Astrocyte (in vitro differentiated cells and primary cell): ENCODE data around the gene SRRM4.

Experiments used
- CTCF ChIP-seq: IDR thresholded peaks from 2 replicates; pipeline ENCODE4 v1.5.1; 2011; ENCODE audit warnings: low read depth, mild to moderate bottlenecking, inconsistent platforms, low read length, moderate library complexity; ENCODE audit not compliant: insufficient read depth
- EZH2 ChIP-seq: IDR thresholded peaks from 2 replicates; pipeline ENCODE4 v1.6.1; 2012; ENCODE audit warnings: mild to moderate bottlenecking, low read length, inconsistent platforms; ENCODE audit not compliant: insufficient read depth

GRCh38 chr12:119136811-119137410 is 155.6 kb downstream of the SRRM4 start:
- no peak for TF ChIP-seq CTCF
- TF ChIP-seq EZH2, result no peak
